Measurements from ENCODE around the gene BARHL2. TPM values are rescaled to one million over a fixed set of nuclear protein-coding genes. Genes with fewer than 3 reads are reported as not detected.

The BARHL2 gene
- total and polyA plus RNA-seq, 8 donors: not detected

- no peaks in the 10 kb centered on the region for H3K9me3 ChIP-seq
- H3K27ac ChIP-seq: no peak overlapping the region
- peaks cover 5 to 40% of the 10 kb centered on the region in 2 donors for H3K27me3 ChIP-seq
- DNase-seq (no peak), ATAC-seq (no peak)
- intact Hi-C loops (cut with DNase I): no loop called here
- H3K36me3 ChIP-seq: no peaks in the 10 kb centered on the region
- TF ChIP-seq CTCF (IDR thresholded peaks at IDR 0.05): no peak
- H3K4me3 ChIP-seq: no peak overlapping the region
- H3K4me1 ChIP-seq: no peaks in the 10 kb centered on the region
Observed at GRCh38 chr1:90761156-90761555, 44.1 kb upstream of the BARHL2 start.

DNA sequence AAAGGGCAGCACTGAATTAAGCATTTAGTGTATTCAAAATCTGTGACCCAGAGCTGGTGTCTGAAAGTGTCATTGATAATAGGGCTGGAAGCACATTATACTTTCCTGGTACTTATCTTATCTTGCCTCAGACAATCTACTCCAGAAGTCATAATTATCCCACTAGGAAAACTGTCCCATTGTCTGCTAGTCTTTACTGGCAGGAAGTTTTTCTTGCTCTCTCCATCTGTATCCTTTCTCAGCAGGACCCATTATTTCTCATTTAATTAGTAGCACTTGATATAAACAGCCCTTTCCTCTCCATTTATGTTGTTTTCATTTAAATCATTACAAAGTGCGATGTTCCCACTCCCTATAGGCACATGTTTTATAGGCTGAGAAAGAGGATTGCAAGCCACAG, 36.5 kb upstream of the BARHL2 start:
- Histone ChIP-seq H3K27ac (no peak overlapping the region), H3K9me3 (no peaks in the 10 kb centered on the region), H3K4me1 (no peaks in the 10 kb centered on the region), H3K27me3 (peaks cover 0 to 10% of the 10 kb centered on the region in 2 donors), H3K4me3 (no peak overlapping the region), H3K36me3 (no peaks in the 10 kb centered on the region)
- DNase-seq (no peak), ATAC-seq (no peak)
- TF ChIP-seq CTCF (IDR thresholded peaks at IDR 0.05): no peak
- intact Hi-C loops (cut with DNase I): no loop called here

- no peak for TF ChIP-seq CTCF (IDR thresholded peaks at IDR 0.05)
- H3K36me3 ChIP-seq: no peaks in the 10 kb centered on the region
- ATAC-seq: no peak
- no peak overlapping the region for H3K4me3 ChIP-seq
- DNase-seq: no peak
- H3K27me3 ChIP-seq: no peaks in the 10 kb centered on the region
- no peaks in the 10 kb centered on the region for H3K9me3 ChIP-seq
- intact Hi-C loops (cut with DNase I): no loop called here
- H3K4me1 ChIP-seq: no peaks in the 10 kb centered on the region
- H3K27ac ChIP-seq: no peak overlapping the region
Observed at GRCh38 chr1:90748668-90749067, 31.6 kb upstream of the BARHL2 start.

- Histone ChIP-seq H3K4me3 (no peak overlapping the region), H3K4me1 (no peaks in the 10 kb centered on the region), H3K27ac (no peak overlapping the region), H3K9me3 (no peaks in the 10 kb centered on the region), H3K36me3 (no peaks in the 10 kb centered on the region), H3K27me3 (peaks cover 0 to 8% of the 10 kb centered on the region in 2 donors)
- DNase-seq (no peak), ATAC-seq (no peak)
- intact Hi-C loops (cut with DNase I): no loop called here
- TF ChIP-seq CTCF (IDR thresholded peaks at IDR 0.05): no peak
Observed at GRCh38 chr1:90746857-90747256, 29.8 kb upstream of the BARHL2 start.

DNA sequence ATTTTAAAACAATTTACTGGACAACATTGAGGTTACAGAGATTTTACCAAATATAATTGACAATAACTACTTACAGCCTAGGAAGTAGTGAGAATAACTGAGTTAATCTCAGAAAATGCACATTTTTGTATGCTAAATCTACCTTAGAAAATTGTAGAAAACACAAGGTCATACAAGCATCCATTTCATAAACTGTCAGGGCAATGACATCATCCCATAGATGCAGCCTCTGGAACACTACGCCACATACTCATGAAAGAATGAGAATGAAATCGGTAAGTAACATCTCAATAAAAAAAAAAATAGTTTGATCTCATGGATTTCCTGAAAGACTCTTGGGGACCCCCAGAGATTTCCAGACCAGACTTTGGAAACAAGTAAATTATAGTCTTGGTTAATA, 28.9 kb upstream of the BARHL2 start:
- ATAC-seq (no peak), DNase-seq (no peak)
- Histone ChIP-seq H3K36me3 (no peaks in the 10 kb centered on the region), H3K27me3 (peaks cover 0 to 8% of the 10 kb centered on the region in 2 donors), H3K9me3 (no peaks in the 10 kb centered on the region), H3K27ac (no peak overlapping the region), H3K4me3 (no peak overlapping the region), H3K4me1 (no peaks in the 10 kb centered on the region)
- no peak for TF ChIP-seq CTCF (IDR thresholded peaks at IDR 0.05)
- intact Hi-C loops (cut with DNase I): no loop called here
